WTC11 (cell line): ENCODE measurements around the gene PPP4R2. TPM values are rescaled to one million over a fixed set of nuclear protein-coding genes. Genes with fewer than 3 reads are reported as not detected.

Source experiments
- ATAC-seq: fragments of 200-7000 bp; cut with Tn5 transposase; 2 replicates; pipeline ENCODE4 v1.10.0; 2021; ENCODE audit warnings: mild to moderate bottlenecking, moderate library complexity
- CTCF ChIA-PET: fragments of 300-600 bp; sonication (Branson Sonifier 250); formaldehyde crosslinking; loops from one replicate; lab custom pipeline; 2021; ENCODE audit warnings: antibody characterized with exemption; lab: Charles Lee
- POLR2A ChIA-PET: fragments of 350-600 bp; sonication (Branson Sonifier 250); formaldehyde crosslinking; loops from one replicate; lab custom pipeline; 2021; ENCODE audit warnings: antibody characterized with exemption; lab: Charles Lee
- DNase-seq: peaks from one replicate; pipeline ENCODE4 v3.0.0; 2021; ENCODE audit warnings: low spot score
- H3K27ac Mint-ChIP-seq: 2 replicates; pipeline ENCODE4 v1.8.0; 2021; ENCODE audit warnings: mixed read lengths
- H3K27me3 Mint-ChIP-seq: 2 replicates; pipeline ENCODE4 v1.8.0; 2021; ENCODE audit warnings: low read depth, mild to moderate bottlenecking, moderate library complexity, mixed read lengths
- H3K36me3 Mint-ChIP-seq: 2 replicates; pipeline ENCODE4 v1.8.0; 2021; ENCODE audit warnings: mixed read lengths
- H3K4me1 Mint-ChIP-seq: 2 replicates; pipeline ENCODE4 v1.8.0; 2022; ENCODE audit warnings: mixed read lengths
- H3K4me3 Mint-ChIP-seq: 2 replicates; pipeline ENCODE4 v1.8.0; 2021; ENCODE audit warnings: mild to moderate bottlenecking, moderate library complexity, mixed read lengths
- H3K9me3 Mint-ChIP-seq: 2 replicates; pipeline ENCODE4 v1.8.0; 2021; ENCODE audit warnings: mixed read lengths
- ATF3 ChIP-seq: sonication (generic); formaldehyde crosslinking; conservative IDR thresholded peaks from 2 replicates; pipeline ENCODE4 v1.8.1; 2022; ENCODE audit warnings: mild to moderate bottlenecking, missing genetic modification reagents
- CREB1 ChIP-seq: sonication (generic); formaldehyde crosslinking; IDR thresholded peaks from 2 replicates; pipeline ENCODE4 v1.8.0; 2023; ENCODE audit warnings: mild to moderate bottlenecking, missing genetic modification reagents
- E2F5 ChIP-seq: sonication (generic); formaldehyde crosslinking; IDR thresholded peaks from 2 replicates; pipeline ENCODE4 v1.8.1; 2022; ENCODE audit warnings: mild to moderate bottlenecking, moderate library complexity, missing genetic modification reagents
- ELF4 ChIP-seq: sonication (generic); formaldehyde crosslinking; IDR thresholded peaks from 2 replicates; pipeline ENCODE4 v1.8.1; 2022; ENCODE audit warnings: low read depth, mild to moderate bottlenecking, moderate library complexity, missing genetic modification reagents
- FOXK1 ChIP-seq: sonication (generic); formaldehyde crosslinking; IDR thresholded peaks from 2 replicates; pipeline ENCODE4 v1.8.0; 2022; ENCODE audit warnings: mild to moderate bottlenecking, moderate library complexity, missing genetic modification reagents
- JAZF1 ChIP-seq: fragments of 250-450 bp; sonication (Bioruptor Pico); IDR thresholded peaks from 2 replicates; pipeline ENCODE4 v1.9.0; 2021; ENCODE audit warnings: moderate library complexity, mild to moderate bottlenecking, inconsistent platforms
- JUN ChIP-seq: sonication (generic); formaldehyde crosslinking; IDR thresholded peaks from 2 replicates; pipeline ENCODE4 v1.8.0; 2023; ENCODE audit warnings: mild to moderate bottlenecking, missing genetic modification reagents
- MXD4 ChIP-seq: fragments of 250-450 bp; sonication (Bioruptor Pico); IDR thresholded peaks from 2 replicates; pipeline ENCODE4 v1.8.0; 2021; ENCODE audit warnings: mild to moderate bottlenecking, moderate library complexity, borderline replicate concordance
- NFATC4 ChIP-seq: fragments of 250-450 bp; sonication (Bioruptor Pico); IDR thresholded peaks from 2 replicates; pipeline ENCODE4 v1.9.0; 2021; ENCODE audit warnings: mild to moderate bottlenecking
- NR3C1 ChIP-seq: sonication (generic); formaldehyde crosslinking; conservative IDR thresholded peaks from 2 replicates; pipeline ENCODE4 v1.8.1; 2023; ENCODE audit warnings: low read depth, mild to moderate bottlenecking, missing genetic modification reagents
- SOX15 ChIP-seq: fragments of 250-450 bp; sonication (Bioruptor Pico); IDR thresholded peaks from 2 replicates; pipeline ENCODE4 v1.9.0; 2021; ENCODE audit warnings: mild to moderate bottlenecking
- SP1 ChIP-seq: sonication (generic); formaldehyde crosslinking; conservative IDR thresholded peaks from 2 replicates; pipeline ENCODE4 v1.8.1; 2022; ENCODE audit warnings: missing genetic modification reagents
- STAT6 ChIP-seq: sonication (generic); formaldehyde crosslinking; conservative IDR thresholded peaks from 2 replicates; pipeline ENCODE4 v1.8.1; 2023; ENCODE audit warnings: mild to moderate bottlenecking, low read depth, missing genetic modification reagents, moderate library complexity
- ZNF281 ChIP-seq: sonication (generic); formaldehyde crosslinking; IDR thresholded peaks from 2 replicates; pipeline ENCODE4 v1.8.0; 2023; ENCODE audit warnings: mild to moderate bottlenecking, missing genetic modification reagents
- ZNF317 ChIP-seq: sonication (generic); formaldehyde crosslinking; IDR thresholded peaks from 2 replicates; pipeline ENCODE4 v1.8.1; 2023; ENCODE audit warnings: low read depth, mild to moderate bottlenecking, moderate library complexity, missing genetic modification reagents, borderline replicate concordance
- ZNF425 ChIP-seq: fragments of 250-450 bp; sonication (Bioruptor Pico); conservative IDR thresholded peaks from 2 replicates; pipeline ENCODE4 v1.9.0; 2021; ENCODE audit warnings: mild to moderate bottlenecking
- total RNA-seq: library from RNA; stranded (reverse); gene quantifications from 3 replicates; pipeline ENCODE4 v1.2.3, GENCODE V29; 2021
- TF ChIP-seq, protein P1 (sequence below): sonication (generic); formaldehyde crosslinking; IDR thresholded peaks from 2 replicates; pipeline ENCODE4 v1.8.0; 2022; ENCODE audit warnings: mild to moderate bottlenecking, missing genetic modification reagents
- TF ChIP-seq, protein P2 (sequence below): sonication (generic); formaldehyde crosslinking; IDR thresholded peaks from 2 replicates; pipeline ENCODE4 v1.8.1; 2023; ENCODE audit warnings: mild to moderate bottlenecking, missing genetic modification reagents
- TF ChIP-seq, protein P3 (sequence below): sonication (generic); formaldehyde crosslinking; IDR thresholded peaks from 2 replicates; pipeline ENCODE4 v1.8.0; 2022; ENCODE audit warnings: missing genetic modification reagents

PPP4R2 gene
- total RNA-seq, 1 experiment from 2014 or later = 78.1 TPM

DNA sequence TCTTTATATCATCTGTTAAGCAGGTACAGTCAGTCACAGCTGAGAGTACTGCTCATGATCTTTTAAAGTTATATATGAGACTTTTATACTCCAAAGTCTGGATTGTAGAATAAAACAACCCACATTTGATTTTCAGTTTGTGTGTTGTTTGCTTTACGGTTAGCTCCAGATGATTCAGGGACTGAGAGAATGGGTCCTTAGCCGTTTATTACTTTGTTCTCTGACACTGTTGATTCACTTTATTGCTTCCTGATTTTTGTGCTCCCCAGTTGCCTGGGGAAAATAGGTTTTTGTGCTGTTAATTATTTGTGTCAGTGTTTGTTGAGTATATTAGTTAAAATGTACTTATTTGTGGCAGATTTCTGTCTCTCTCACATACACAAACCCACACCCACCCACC, 56.2 kb downstream of the PPP4R2 start (continued):
- TF ChIP-seq ATF3 (CRISPR knock-in tag) (no peak), NFATC4 (CRISPR knock-in tag) (no peak), FOXK1 (no peak), MXD4 (CRISPR knock-in tag) (no peak), STAT6 (CRISPR knock-in tag) (no peak), NR3C1 (CRISPR knock-in tag) (no peak), ELF4 (CRISPR knock-in tag) (no peak)
- TF ChIP-seq, protein P1, sequence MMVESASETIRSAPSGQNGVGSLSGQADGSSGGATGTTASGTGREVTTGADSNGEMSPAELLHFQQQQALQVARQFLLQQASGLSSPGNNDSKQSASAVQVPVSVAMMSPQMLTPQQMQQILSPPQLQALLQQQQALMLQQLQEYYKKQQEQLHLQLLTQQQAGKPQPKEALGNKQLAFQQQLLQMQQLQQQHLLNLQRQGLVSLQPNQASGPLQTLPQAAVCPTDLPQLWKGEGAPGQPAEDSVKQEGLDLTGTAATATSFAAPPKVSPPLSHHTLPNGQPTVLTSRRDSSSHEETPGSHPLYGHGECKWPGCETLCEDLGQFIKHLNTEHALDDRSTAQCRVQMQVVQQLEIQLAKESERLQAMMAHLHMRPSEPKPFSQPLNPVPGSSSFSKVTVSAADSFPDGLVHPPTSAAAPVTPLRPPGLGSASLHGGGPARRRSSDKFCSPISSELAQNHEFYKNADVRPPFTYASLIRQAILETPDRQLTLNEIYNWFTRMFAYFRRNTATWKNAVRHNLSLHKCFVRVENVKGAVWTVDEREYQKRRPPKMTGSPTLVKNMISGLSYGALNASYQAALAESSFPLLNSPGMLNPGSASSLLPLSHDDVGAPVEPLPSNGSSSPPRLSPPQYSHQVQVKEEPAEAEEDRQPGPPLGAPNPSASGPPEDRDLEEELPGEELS = no peak

- POLR2A ChIA-PET = interaction anchor here (0.7 kb wide), 1 partner anchor 13 kb away, joined by 4 read pairs; no protein-coding TSS in a partner anchor
- H3K27me3 Mint-ChIP-seq = no peaks in the 10 kb centered on the region
- no peak overlapping the region for H3K4me3 Mint-ChIP-seq
- DNase-seq = no peak
- peaks cover 16% of the 10 kb centered on the region; the same call in 1 of the 2 replicates for H3K36me3 Mint-ChIP-seq
- CTCF ChIA-PET = interaction anchor here (0.6 to 2.2 kb wide), 10 partner anchors 10 to 400 kb away, joined by 3 to 14 read pairs (median 4); partner anchors contain the start of gene PPP4R2
- no peak for TF ChIP-seq JAZF1
- TF ChIP-seq E2F5 (CRISPR knock-in tag) = no peak
- TF ChIP-seq ZNF317 (CRISPR knock-in tag) = no peak
- no peak for TF ChIP-seq SOX15 (CRISPR knock-in tag)
- TF ChIP-seq, protein P2, sequence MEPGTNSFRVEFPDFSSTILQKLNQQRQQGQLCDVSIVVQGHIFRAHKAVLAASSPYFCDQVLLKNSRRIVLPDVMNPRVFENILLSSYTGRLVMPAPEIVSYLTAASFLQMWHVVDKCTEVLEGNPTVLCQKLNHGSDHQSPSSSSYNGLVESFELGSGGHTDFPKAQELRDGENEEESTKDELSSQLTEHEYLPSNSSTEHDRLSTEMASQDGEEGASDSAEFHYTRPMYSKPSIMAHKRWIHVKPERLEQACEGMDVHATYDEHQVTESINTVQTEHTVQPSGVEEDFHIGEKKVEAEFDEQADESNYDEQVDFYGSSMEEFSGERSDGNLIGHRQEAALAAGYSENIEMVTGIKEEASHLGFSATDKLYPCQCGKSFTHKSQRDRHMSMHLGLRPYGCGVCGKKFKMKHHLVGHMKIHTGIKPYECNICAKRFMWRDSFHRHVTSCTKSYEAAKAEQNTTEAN = no peak
- TF ChIP-seq, protein P3, sequence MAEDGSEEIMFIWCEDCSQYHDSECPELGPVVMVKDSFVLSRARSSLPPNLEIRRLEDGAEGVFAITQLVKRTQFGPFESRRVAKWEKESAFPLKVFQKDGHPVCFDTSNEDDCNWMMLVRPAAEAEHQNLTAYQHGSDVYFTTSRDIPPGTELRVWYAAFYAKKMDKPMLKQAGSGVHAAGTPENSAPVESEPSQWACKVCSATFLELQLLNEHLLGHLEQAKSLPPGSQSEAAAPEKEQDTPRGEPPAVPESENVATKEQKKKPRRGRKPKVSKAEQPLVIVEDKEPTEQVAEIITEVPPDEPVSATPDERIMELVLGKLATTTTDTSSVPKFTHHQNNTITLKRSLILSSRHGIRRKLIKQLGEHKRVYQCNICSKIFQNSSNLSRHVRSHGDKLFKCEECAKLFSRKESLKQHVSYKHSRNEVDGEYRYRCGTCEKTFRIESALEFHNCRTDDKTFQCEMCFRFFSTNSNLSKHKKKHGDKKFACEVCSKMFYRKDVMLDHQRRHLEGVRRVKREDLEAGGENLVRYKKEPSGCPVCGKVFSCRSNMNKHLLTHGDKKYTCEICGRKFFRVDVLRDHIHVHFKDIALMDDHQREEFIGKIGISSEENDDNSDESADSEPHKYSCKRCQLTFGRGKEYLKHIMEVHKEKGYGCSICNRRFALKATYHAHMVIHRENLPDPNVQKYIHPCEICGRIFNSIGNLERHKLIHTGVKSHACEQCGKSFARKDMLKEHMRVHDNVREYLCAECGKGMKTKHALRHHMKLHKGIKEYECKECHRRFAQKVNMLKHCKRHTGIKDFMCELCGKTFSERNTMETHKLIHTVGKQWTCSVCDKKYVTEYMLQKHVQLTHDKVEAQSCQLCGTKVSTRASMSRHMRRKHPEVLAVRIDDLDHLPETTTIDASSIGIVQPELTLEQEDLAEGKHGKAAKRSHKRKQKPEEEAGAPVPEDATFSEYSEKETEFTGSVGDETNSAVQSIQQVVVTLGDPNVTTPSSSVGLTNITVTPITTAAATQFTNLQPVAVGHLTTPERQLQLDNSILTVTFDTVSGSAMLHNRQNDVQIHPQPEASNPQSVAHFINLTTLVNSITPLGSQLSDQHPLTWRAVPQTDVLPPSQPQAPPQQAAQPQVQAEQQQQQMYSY (CRISPR knock-in tag) = no peak
- TF ChIP-seq SP1 (CRISPR knock-in tag) = no peak
- no peak for TF ChIP-seq JUN (CRISPR knock-in tag)
- TF ChIP-seq ZNF425 (CRISPR knock-in tag) = no peak
- no peak for TF ChIP-seq ZNF281 (CRISPR knock-in tag)
- TF ChIP-seq CREB1 (CRISPR knock-in tag) = no peak
- H3K27ac Mint-ChIP-seq = peak overlapping the region; percentile 63
- H3K9me3 Mint-ChIP-seq = no peaks in the 10 kb centered on the region
- H3K4me1 Mint-ChIP-seq = peaks cover 44% of the 10 kb centered on the region
- peak; percentile 43; the same call in 1 of the 2 replicates for ATAC-seq
Observed at GRCh38 chr3:73055583-73055982, 59.0 kb downstream of the PPP4R2 start.
